ENCODE measurements around the gene ITFG1.

Gene ITFG1

DNA sequence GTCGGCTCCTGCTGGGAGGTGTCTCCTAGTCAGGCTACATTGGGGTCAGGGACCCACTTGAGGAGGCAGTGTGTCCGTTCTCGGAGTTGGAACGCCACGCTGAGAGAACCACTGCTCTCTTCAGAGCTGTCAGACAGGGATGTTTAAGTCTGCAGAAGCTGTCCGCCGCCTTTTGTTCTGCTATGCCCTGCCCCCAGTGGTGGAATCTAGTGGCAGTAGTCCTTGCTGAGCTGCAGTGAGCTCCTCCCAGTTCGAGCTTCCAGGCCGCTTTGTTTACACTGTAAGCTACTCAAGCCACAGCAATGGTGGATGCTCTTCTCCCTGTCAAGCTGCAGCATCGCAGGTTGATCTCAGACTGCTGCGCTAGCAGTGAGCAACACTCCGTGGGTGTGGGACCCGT, 36.0 kb downstream of the ITFG1 start:
- TF ChIP-seq, protein P1, sequence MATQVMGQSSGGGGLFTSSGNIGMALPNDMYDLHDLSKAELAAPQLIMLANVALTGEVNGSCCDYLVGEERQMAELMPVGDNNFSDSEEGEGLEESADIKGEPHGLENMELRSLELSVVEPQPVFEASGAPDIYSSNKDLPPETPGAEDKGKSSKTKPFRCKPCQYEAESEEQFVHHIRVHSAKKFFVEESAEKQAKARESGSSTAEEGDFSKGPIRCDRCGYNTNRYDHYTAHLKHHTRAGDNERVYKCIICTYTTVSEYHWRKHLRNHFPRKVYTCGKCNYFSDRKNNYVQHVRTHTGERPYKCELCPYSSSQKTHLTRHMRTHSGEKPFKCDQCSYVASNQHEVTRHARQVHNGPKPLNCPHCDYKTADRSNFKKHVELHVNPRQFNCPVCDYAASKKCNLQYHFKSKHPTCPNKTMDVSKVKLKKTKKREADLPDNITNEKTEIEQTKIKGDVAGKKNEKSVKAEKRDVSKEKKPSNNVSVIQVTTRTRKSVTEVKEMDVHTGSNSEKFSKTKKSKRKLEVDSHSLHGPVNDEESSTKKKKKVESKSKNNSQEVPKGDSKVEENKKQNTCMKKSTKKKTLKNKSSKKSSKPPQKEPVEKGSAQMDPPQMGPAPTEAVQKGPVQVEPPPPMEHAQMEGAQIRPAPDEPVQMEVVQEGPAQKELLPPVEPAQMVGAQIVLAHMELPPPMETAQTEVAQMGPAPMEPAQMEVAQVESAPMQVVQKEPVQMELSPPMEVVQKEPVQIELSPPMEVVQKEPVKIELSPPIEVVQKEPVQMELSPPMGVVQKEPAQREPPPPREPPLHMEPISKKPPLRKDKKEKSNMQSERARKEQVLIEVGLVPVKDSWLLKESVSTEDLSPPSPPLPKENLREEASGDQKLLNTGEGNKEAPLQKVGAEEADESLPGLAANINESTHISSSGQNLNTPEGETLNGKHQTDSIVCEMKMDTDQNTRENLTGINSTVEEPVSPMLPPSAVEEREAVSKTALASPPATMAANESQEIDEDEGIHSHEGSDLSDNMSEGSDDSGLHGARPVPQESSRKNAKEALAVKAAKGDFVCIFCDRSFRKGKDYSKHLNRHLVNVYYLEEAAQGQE (IDR thresholded peaks at IDR 0.05; ENCODE audit: insufficient read depth in 1 of 2, low read depth in 2 of 2, low read length in 2 of 2), result no peak
- TF ChIP-seq SIN3A (IDR thresholded peaks at IDR 0.05; ENCODE audit: borderline replicate concordance, insufficient read depth, low read length) (no peak), TAF1 (IDR thresholded peaks at IDR 0.05; ENCODE audit: borderline replicate concordance, insufficient read depth, low read length) (no peak), POLR2AphosphoS5 (IDR thresholded peaks at IDR 0.05; ENCODE audit: low read depth, low read length) (no peak), FOXP2 (optimal IDR thresholded peaks at IDR 0.05; ENCODE audit: borderline replicate concordance, extremely low read depth, extremely low read length, insufficient read depth) (no peak)

DNA sequence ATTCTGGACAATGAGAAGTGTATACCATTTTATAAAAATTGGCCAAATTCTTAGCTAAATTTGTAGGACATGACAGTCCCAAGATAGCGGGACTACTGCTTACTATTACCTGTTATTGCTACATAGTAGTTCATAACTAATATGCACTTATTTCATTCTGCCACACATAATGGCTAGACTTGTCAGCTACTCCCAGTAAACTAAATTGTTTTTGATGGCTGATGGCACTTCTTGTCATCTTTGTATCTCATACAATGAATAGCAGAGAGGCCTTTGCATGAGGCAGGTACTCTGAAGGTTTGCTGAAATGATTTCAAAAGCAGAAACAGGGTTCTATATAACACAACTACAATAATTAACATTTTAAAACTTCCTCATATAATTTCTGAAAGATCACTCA, 44.0 kb downstream of the ITFG1 start:
- TF ChIP-seq SIN3A (IDR thresholded peaks at IDR 0.05; ENCODE audit: borderline replicate concordance, insufficient read depth, low read length) (no peak), TAF1 (IDR thresholded peaks at IDR 0.05; ENCODE audit: borderline replicate concordance, insufficient read depth, low read length) (no peak), POLR2AphosphoS5 (IDR thresholded peaks at IDR 0.05; ENCODE audit: low read depth, low read length) (no peak), FOXP2 (optimal IDR thresholded peaks at IDR 0.05; ENCODE audit: borderline replicate concordance, extremely low read depth, extremely low read length, insufficient read depth) (no peak)
- TF ChIP-seq, protein P1 (IDR thresholded peaks at IDR 0.05; ENCODE audit: insufficient read depth in 1 of 2, low read depth in 2 of 2, low read length in 2 of 2), result no peak

DNA sequence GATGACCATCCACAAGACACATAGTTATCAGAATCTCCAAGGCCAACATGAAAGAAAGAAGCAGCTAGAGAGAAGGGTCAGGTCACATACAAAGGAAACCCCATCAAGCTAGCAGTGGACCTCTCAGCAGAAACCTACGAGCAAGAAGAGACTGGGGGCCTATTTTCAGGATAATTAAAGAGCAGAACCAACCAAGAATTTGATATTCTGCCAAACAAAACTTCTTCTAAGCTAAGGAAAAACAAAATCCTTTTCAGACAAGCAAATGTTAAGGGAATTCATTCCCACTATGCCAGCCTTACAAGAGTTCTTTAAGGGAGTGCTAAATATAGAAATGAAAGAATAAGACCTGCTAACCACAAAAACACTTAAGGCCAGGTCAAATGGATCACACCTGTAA, 47.8 kb downstream of the ITFG1 start:
- TF ChIP-seq FOXP2 (optimal IDR thresholded peaks at IDR 0.05; ENCODE audit: borderline replicate concordance, extremely low read depth, extremely low read length, insufficient read depth) (no peak), POLR2AphosphoS5 (IDR thresholded peaks at IDR 0.05; ENCODE audit: low read depth, low read length) (no peak), TAF1 (IDR thresholded peaks at IDR 0.05; ENCODE audit: borderline replicate concordance, insufficient read depth, low read length) (no peak), SIN3A (IDR thresholded peaks at IDR 0.05; ENCODE audit: borderline replicate concordance, insufficient read depth, low read length) (no peak)
- TF ChIP-seq, protein P1 (IDR thresholded peaks at IDR 0.05; ENCODE audit: insufficient read depth in 1 of 2, low read depth in 2 of 2, low read length in 2 of 2), result no peak

DNA sequence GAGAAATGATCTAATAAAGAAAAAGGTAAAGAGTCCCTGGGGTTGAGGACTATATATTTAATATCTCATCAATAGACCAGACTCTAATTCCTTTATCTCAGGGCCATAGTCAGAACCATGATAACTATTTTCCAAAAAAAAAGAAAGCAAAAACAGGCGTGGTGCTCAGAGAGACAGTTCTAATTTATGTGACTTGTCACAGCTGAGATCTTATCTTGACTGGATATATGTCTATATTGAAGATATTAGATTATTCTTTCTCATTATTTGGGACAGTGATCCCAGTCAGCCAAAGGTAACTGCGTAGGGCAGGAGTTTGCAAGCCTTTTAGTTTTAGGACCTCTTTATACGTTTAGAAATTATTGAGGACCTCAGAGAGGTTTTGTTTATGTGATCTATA, 52.4 kb downstream of the ITFG1 start:
- TF ChIP-seq, protein P1 (IDR thresholded peaks at IDR 0.05; ENCODE audit: insufficient read depth in 1 of 2, low read depth in 2 of 2, low read length in 2 of 2), result no peak
- no peak for TF ChIP-seq SIN3A (IDR thresholded peaks at IDR 0.05; ENCODE audit: borderline replicate concordance, insufficient read depth, low read length)
- no peak for TF ChIP-seq TAF1 (IDR thresholded peaks at IDR 0.05; ENCODE audit: borderline replicate concordance, insufficient read depth, low read length)
- no peak for TF ChIP-seq POLR2AphosphoS5 (IDR thresholded peaks at IDR 0.05; ENCODE audit: low read depth, low read length)
- TF ChIP-seq FOXP2 (optimal IDR thresholded peaks at IDR 0.05; ENCODE audit: borderline replicate concordance, extremely low read depth, extremely low read length, insufficient read depth), result no peak
